Left colon (tissue), 2 donors: Measurements from ENCODE around the gene ATP11A. TPM values are rescaled to one million over a fixed set of nuclear protein-coding genes. Genes with fewer than 3 reads are reported as not detected.
"Not testable (repeated sequence)": the region's sequence is repeated elsewhere in the genome, so short reads cannot be mapped to it uniquely, and the experiment has no call there.

ENCODE experiments used
- ATAC-seq: fragments of 200-7000 bp; cut with Tn5 transposase; one replicate; pipeline ENCODE4 v1.9.1; 2020; ENCODE audit warnings: mild to moderate bottlenecking, moderate library complexity
- DNase-seq, 2 donors: peaks; one replicate each; pipeline ENCODE4 v3.0.0-alpha.2; 2020
- intact Hi-C, 2 donors: fragments of 100-400 bp; cut with DNase I in 1 of 2; cut with micrococcal nuclease in 1 of 2; formaldehyde crosslinking; loops; one replicate each; pipeline versions ENCODE4 v1.11.2 to v1.14.0; 2022; cut with DNase I, micrococcal nuclease
- total RNA-seq, 2 donors: library from RNA; stranded (reverse); fragmentation: NEBNext Ultra II Directional; extraction: Animal tissue kit (Norgen Biotek cat#: 25700); gene quantifications; one replicate each; pipeline ENCODE4 v1.2.1, GENCODE V29; 2021
- donor health status: DM: no; HTN: no; CAD: no.
- donor health status: DM: yes; HTN: yes; CAD: no.

ATP11A gene
- total RNA-seq, 2 donors from 2014 or later: 12.4 to 22.7 TPM

- ATAC-seq (no peak), DNase-seq (no peak)
- intact Hi-C loops: no loop called here
These were observed 147.7 kb downstream of the ATP11A start for GRCh38 chr13:112837371-112838037.

GRCh38 chr13:112838038-112838841, 148.4 kb downstream of the ATP11A start:
- no peak for ATAC-seq
- intact Hi-C loops: no loop called here
- no peak for DNase-seq

GRCh38 chr13:112838842-112839117, 148.9 kb downstream of the ATP11A start:
- DNase-seq (no peak), ATAC-seq (no peak)
- intact Hi-C loops: no loop called here

GRCh38 chr13:112839356-112840105, 149.7 kb downstream of the ATP11A start:
- no peak for ATAC-seq
- intact Hi-C loops: no loop called here
- no peak for DNase-seq

GRCh38 chr13:112840472-112841302, 150.8 kb downstream of the ATP11A start:
- ATAC-seq (no peak), DNase-seq (no peak)
- intact Hi-C loops: no loop called here

- DNase-seq, ATAC-seq: not testable (repeated sequence)
These were observed 151.6 kb downstream of the ATP11A start for GRCh38 chr13:112841303-112842015.

GRCh38 chr13:112842343-112842856, 152.6 kb downstream of the ATP11A start:
- intact Hi-C loops: no loop called here
- DNase-seq (no peak), ATAC-seq (no peak)

More at GRCh38 chr13:112841303-112842015, 151.6 kb downstream of the ATP11A start:
- intact Hi-C loops: not testable (repeated sequence)

GRCh38 chr13:112842931-112843391, 153.1 kb downstream of the ATP11A start:
- DNase-seq (no peak), ATAC-seq (no peak)
- intact Hi-C loops: no loop called here

GRCh38 chr13:112843392-112844111, 153.7 kb downstream of the ATP11A start:
- intact Hi-C loops: no loop called here
- DNase-seq (no peak), ATAC-seq (no peak)

GRCh38 chr13:112844411-112844810, 154.6 kb downstream of the ATP11A start:
- no peak for ATAC-seq
- no peak for DNase-seq
- intact Hi-C loops: no loop called here

GRCh38 chr13:112844879-112845278, 155.0 kb downstream of the ATP11A start:
- no peak for ATAC-seq
- intact Hi-C loops: no loop called here
- no peak for DNase-seq

- intact Hi-C loops: no loop called here
- no peak for ATAC-seq
These were observed 155.8 kb downstream of the ATP11A start for GRCh38 chr13:112845511-112846144.

GRCh38 chr13:112846411-112847115, 156.7 kb downstream of the ATP11A start:
- ATAC-seq (no peak), DNase-seq (no peak)

More at GRCh38 chr13:112845511-112846144, 155.8 kb downstream of the ATP11A start:
- no peak for DNase-seq

GRCh38 chr13:112849500-112849899, 159.7 kb downstream of the ATP11A start:
- no peak for ATAC-seq
- no peak for DNase-seq
- intact Hi-C loops: no loop called here

More at GRCh38 chr13:112846411-112847115, 156.7 kb downstream of the ATP11A start:
- intact Hi-C loops: no loop called here

- intact Hi-C loops: no loop called here
- ATAC-seq: no peak
- no peak for DNase-seq
These were observed 160.4 kb downstream of the ATP11A start for GRCh38 chr13:112850273-112850672.
